ENCODE results near the gene INS. TPM values are rescaled to one million over a fixed set of nuclear protein-coding genes. Genes with fewer than 3 reads are reported as not detected.

The INS gene
- total and polyA plus RNA-seq, 2 donors (not counting 1 experiment from before 2014, with no cell fraction given), result not detected

DNA sequence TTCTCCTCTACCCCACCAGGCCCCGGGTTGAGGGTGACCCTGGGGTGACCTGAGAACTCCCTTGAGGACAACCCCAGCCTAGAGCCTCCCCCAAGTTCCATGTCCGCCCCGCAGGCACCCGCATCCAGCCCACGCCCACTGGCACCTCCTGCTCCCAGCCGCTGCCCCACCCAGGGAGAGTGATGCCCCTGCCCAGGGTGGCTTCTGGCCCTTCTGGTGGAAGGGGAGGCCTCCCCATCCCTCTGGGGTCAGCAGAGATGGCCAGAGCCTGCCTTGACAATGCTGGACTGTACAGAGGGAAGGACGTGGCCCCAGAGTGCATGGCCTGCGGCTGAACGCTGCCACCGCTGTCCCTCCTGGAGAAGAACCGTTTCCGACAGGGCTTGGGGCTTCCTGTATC lies 11.7 kb upstream of the INS start:
- 86% methylated on average over 12 of the region's 12 CpGs for WGBS (ENCODE audit: insufficient coverage)
- H3K4me1 Mint-ChIP-seq, result no peaks in the 10 kb centered on the region
- CTCF ChIA-PET, result no interaction called here
- H2AFZ ChIP-seq (ENCODE audit: insufficient read depth, low read depth, low read length, poor library complexity, severe bottlenecking), result no peak overlapping the region
- POLR2A ChIA-PET, result no interaction called here
- no peaks in the 10 kb centered on the region for H3K79me2 ChIP-seq (ENCODE audit: control insufficient read depth, insufficient read depth, low read length)
- no peak overlapping the region for H3K27ac ChIP-seq (ENCODE audit: low read length in 2 of 2)
- no peaks in the 10 kb centered on the region for H3K27me3 Mint-ChIP-seq
- ATAC-seq (ENCODE audit: low read depth) (no peak), DNase-seq (no peak)
- H3K9ac ChIP-seq (ENCODE audit: low read length), result no peak overlapping the region
- intact Hi-C loops (cut with micrococcal nuclease), result no loop called here
- H3K9me3 ChIP-seq (ENCODE audit: control extremely low read depth in 1 of 3, control insufficient read depth in 2 of 3, insufficient read depth in 1 of 3, low read length in 2 of 3), result peaks cover 0 to 3% (median 0%) of the 10 kb centered on the region in 3 donors
- TF ChIP-seq EZH2 (IDR thresholded peaks at IDR 0.05; ENCODE audit: borderline replicate concordance, insufficient read depth, low read depth, low read length, poor library complexity, severe bottlenecking) (no peak), CTCF (IDR thresholded peaks at IDR 0.05) (no peak)
- H3K4me3 ChIP-seq (ENCODE audit: control extremely low read depth in 1 of 5, extremely low read depth in 1 of 5, insufficient read depth in 1 of 5, low read depth in 2 of 5, low read length in 4 of 5), result no peak overlapping the region
- no peaks in the 10 kb centered on the region for H3K4me1 ChIP-seq (ENCODE audit: control insufficient read depth in 2 of 2, insufficient read depth in 2 of 2, low read length in 2 of 2)
- no peaks in the 10 kb centered on the region for H3K36me3 ChIP-seq (replicated peaks in 1 of 2; ENCODE audit: control extremely low read depth in 1 of 2, control insufficient read depth in 1 of 2, extremely low read depth in 1 of 2, insufficient read depth in 2 of 2, low read length in 1 of 2)
- H4K20me1 ChIP-seq (ENCODE audit: control insufficient read depth, insufficient read depth, low read length, poor library complexity, severe bottlenecking), result no peaks in the 10 kb centered on the region
- no peaks in the 10 kb centered on the region for H3K27me3 ChIP-seq (replicated peaks in 1 of 4; ENCODE audit: control extremely low read depth in 1 of 4, control insufficient read depth in 3 of 4, insufficient read depth in 4 of 4, low read length in 3 of 4)
- no peak overlapping the region for H3K27ac Mint-ChIP-seq
- H3K4me2 ChIP-seq (replicated peaks; ENCODE audit: low read depth, low read length, poor library complexity, severe bottlenecking), result no peak overlapping the region
- no peak overlapping the region for H3K4me3 Mint-ChIP-seq
- H3K9me3 Mint-ChIP-seq (ENCODE audit: insufficient read depth), result no peaks in the 10 kb centered on the region

DNA sequence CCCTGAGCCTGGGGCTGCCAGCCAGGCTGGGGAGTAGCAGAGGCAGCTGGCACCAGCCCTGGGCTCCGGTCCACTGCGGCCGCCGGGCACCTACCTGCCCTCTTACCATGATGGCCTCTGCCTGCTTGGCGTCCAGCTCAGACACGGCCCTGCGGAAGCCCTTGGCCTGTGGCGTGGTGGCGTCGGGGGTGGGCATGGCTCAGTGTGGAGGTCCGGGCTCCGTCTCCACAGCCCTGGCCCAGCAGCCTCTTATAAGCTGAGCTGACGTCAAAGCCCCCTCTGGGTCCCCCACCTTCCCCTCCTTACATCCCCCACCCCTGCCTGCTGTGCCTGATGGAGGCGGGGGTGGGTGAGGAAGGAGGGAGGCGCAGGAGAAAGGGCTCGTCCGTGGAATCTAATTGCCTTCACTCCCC lies 10.6 kb upstream of the INS start, which contains the start of gene TH:
TH (minus strand) TSS at position 225 of the 413 bp plus-strand sequence; CDS start at position 196, 29 bp downstream.
- no peaks in the 10 kb centered on the region for H3K4me1 Mint-ChIP-seq
- ATAC-seq (ENCODE audit: low read depth) (no peak), DNase-seq (no peak)
- H3K4me3 ChIP-seq (ENCODE audit: control extremely low read depth in 1 of 5, extremely low read depth in 1 of 5, insufficient read depth in 1 of 5, low read depth in 2 of 5, low read length in 4 of 5), result no peak within 1 kb of the TSS
- peaks cover 0 to under 1% (median 0%) of the 10 kb centered on the region in 3 donors for H3K9me3 ChIP-seq (ENCODE audit: control extremely low read depth in 1 of 3, control insufficient read depth in 2 of 3, insufficient read depth in 1 of 3, low read length in 2 of 3)
- no peaks in the 10 kb centered on the region for H4K20me1 ChIP-seq (ENCODE audit: control insufficient read depth, insufficient read depth, low read length, poor library complexity, severe bottlenecking)
- no peak within 1 kb of the TSS for H3K27ac Mint-ChIP-seq
- WGBS (ENCODE audit: insufficient coverage), result 98% methylated on average over 8 of the region's 17 CpGs
- no peaks in the 10 kb centered on the region for H3K36me3 ChIP-seq (replicated peaks in 1 of 2; ENCODE audit: control extremely low read depth in 1 of 2, control insufficient read depth in 1 of 2, extremely low read depth in 1 of 2, insufficient read depth in 2 of 2, low read length in 1 of 2)
- no peaks in the 10 kb centered on the region for H3K27me3 Mint-ChIP-seq
- CTCF ChIA-PET, result no interaction called here
- intact Hi-C loops (cut with micrococcal nuclease), result no loop called here
- H3K27ac ChIP-seq (ENCODE audit: low read length in 2 of 2), result no peak within 1 kb of the TSS
- no peaks in the 10 kb centered on the region for H3K27me3 ChIP-seq (replicated peaks in 1 of 4; ENCODE audit: control extremely low read depth in 1 of 4, control insufficient read depth in 3 of 4, insufficient read depth in 4 of 4, low read length in 3 of 4)
- H3K4me2 ChIP-seq (replicated peaks; ENCODE audit: low read depth, low read length, poor library complexity, severe bottlenecking), result no peak within 1 kb of the TSS
- no peak within 1 kb of the TSS for H3K4me3 Mint-ChIP-seq
- no peaks in the 10 kb centered on the region for H3K4me1 ChIP-seq (ENCODE audit: control insufficient read depth in 2 of 2, insufficient read depth in 2 of 2, low read length in 2 of 2)
- no peak for TF ChIP-seq EZH2 (IDR thresholded peaks at IDR 0.05; ENCODE audit: borderline replicate concordance, insufficient read depth, low read depth, low read length, poor library complexity, severe bottlenecking)
- TF ChIP-seq CTCF (IDR thresholded peaks at IDR 0.05), result no peak
- POLR2A ChIA-PET, result no interaction called here
- H3K9me3 Mint-ChIP-seq (ENCODE audit: insufficient read depth), result no peaks in the 10 kb centered on the region
- H3K9ac ChIP-seq (ENCODE audit: low read length), result no peak within 1 kb of the TSS
- no peak within 1 kb of the TSS for H2AFZ ChIP-seq (ENCODE audit: insufficient read depth, low read depth, low read length, poor library complexity, severe bottlenecking)
- no peaks in the 10 kb centered on the region for H3K79me2 ChIP-seq (ENCODE audit: control insufficient read depth, insufficient read depth, low read length)
